GM12892 (cell line): Measurements from ENCODE around the gene CHMP4B.

Experiments
- DNase-seq: peaks from one replicate; pipeline ENCODE4 v3.0.0; 2011; ENCODE audit not compliant: insufficient read length
- FAIRE-seq: peaks from 2 replicates; lab custom pipeline; 2011; peaks lifted over from hg19 to GRCh38; lab: Jason Lieb, UNC
- POLR2A ChIP-seq: IDR thresholded peaks from 2 replicates; pipeline ENCODE4 v1.6.1; 2011; ENCODE audit warnings: low read depth, low read length, control low read depth
- POLR2AphosphoS5 ChIP-seq: IDR thresholded peaks from 2 replicates; pipeline ENCODE4 v1.6.1; 2011; ENCODE audit warnings: low read depth, low read length, control low read depth
- TAF1 ChIP-seq: IDR thresholded peaks from 2 replicates; pipeline ENCODE4 v1.6.1; 2011; ENCODE audit warnings: low read depth, mild to moderate bottlenecking, control low read depth, low read length, borderline replicate concordance

Gene CHMP4B

DNA sequence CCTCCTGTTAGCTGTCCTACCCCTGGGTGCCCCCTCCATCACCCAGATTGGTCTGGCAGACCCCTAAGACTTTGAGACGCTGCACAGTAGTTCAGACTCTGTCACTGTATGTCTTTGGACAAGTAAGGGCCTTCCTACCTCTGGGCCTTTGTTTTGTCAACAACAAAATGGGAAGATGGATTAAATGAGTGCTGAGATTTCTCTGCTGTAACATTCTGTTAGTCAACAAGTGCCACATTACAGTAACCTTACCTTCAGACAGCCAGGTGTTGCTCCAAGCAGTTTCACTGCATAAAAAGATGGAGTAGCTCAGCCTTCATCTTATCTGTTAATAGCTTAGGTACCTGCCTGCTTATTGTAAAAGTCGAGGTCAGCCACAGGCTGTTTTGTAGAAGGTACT, 16.0 kb downstream of the CHMP4B start:
- TF ChIP-seq POLR2A (no peak), TAF1 (no peak), POLR2AphosphoS5 (no peak)
- DNase-seq = no peak
- no peak for FAIRE-seq

DNA sequence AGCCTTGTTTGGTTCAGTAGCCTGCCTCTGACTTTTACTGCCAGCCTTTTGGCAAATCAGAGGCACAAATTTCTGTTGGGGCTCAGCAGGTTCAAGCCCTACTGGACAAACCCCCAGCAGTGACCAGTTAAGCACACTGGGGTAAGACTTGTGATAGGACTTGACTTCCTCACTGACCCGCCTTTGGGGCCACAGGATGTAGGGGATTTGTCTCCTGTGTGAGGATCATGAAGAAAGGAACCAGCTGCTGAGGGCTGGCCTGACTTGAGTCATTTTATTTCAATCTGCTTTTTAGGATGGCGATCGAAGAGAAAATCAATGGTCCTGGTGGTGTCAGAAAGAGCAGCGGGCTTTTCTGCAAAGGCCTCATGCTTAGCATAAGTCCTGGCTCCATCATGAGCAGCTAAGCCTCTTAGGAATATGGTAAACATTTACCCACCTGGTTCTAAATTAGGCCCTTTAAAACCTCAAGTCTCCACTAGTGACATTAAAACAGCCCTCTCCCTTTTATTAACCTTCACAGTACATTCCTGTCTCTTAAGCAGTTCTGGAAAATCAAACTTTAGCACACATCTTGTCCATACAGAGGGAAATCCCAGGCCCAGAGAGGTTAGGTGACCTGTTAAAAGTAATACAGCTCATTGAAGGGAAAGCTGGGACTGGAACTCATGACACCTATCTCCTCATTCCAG, 16.6 kb downstream of the CHMP4B start:
- TF ChIP-seq POLR2A (no peak), POLR2AphosphoS5 (no peak), TAF1 (no peak)
- no peak for DNase-seq
- FAIRE-seq = no peak

DNA sequence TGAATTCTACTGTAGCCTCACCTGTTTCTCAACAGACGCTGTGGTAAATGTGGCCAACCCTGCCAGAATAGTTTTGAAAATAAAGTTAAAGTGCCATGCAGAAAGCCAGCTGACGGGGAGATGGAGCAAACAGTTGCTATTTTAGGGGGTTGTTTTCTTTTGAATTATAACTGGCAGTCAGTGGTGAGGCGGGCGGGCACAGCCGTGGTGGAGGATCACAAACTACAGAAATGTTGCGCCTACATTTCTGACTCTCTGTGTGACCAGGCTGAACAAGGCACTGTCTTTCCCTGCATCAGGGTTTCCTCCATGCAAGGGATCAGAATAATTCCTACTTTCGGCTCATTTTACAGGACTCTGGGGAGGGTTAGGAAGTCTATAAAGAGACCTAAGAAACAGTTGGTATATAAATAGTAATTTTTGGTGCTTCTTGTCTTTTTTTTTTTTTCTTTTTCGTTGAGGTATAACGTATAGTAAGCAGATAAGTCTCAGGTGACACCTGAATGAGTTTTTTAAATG, 17.2 kb downstream of the CHMP4B start:
- DNase-seq (no peak), FAIRE-seq (no peak)
- no peak for TF ChIP-seq POLR2A
- TF ChIP-seq TAF1 = no peak
- no peak for TF ChIP-seq POLR2AphosphoS5

DNA sequence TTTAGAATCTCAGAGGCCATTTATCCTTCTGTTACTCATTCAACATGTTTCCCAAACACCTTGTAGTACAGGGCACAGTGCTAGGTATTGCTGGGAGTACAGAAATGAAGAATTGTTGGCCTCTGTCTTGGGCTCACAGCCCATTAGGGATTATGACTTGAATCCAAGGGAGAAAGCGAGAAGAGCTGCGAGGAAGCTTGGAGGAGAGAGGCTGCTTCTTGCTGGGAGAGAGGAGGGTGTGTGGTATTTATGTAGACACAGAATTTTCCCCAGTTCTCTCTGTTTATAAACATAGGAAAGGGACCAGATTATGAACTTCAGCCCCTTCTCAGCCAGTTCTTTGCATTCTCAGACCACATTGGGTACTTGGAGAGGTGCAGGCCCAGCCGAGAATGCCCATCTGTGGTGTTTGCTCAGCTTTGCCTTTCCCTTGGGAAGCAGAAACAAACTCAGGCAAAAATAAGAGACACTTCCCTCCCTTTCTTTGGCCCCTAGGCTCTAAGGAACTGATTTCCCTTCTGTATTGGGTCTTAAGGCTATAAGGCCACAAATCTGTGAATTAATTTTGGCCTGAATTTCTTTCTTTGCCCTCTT, 17.9 kb downstream of the CHMP4B start:
- FAIRE-seq (no peak), DNase-seq (no peak)
- TF ChIP-seq TAF1 (no peak), POLR2AphosphoS5 (no peak), POLR2A (no peak)

DNA sequence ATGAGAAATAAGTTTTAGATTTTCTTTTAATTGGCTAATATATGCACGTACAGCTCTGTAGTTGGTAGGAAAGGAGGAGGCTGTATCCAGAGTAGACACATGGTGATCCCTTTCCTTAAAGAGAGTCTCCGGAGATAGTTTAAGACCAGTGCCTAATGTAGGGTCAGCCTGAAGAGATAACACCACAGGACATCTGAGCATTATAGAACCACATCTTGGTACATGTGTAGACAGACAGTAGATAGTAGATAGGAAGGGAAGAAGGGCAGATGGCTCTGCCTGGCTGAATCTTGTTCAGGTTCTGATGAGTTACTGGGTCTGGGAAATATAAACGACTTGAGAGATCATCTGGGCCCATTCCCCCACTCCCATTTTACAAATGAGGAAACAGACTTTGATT, 18.5 kb downstream of the CHMP4B start:
- no peak for FAIRE-seq
- no peak for TF ChIP-seq TAF1
- TF ChIP-seq POLR2A = no peak
- no peak for TF ChIP-seq POLR2AphosphoS5
- DNase-seq = no peak

DNA sequence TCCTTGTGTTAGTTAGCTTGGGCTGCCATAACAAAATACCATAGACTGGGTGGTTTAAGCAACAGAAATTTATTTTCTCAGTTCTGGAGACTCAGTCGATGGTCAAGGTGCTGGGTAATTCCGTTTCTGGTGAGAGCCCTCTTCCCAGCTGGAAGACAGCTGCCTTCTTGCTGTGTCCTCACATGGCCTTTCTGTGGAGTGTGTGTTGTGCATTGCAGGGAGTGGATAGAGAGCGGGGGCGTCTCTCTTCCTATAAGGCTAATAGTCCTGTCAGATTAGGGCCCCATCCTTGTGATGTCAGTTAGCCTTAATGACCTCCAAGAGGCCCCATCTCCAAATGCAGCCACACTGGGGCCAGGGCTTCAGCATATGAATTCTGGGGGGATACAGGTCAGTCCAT, 19.2 kb downstream of the CHMP4B start:
- TF ChIP-seq POLR2AphosphoS5 (no peak), POLR2A (no peak), TAF1 (no peak)
- FAIRE-seq (no peak), DNase-seq (no peak)

DNA sequence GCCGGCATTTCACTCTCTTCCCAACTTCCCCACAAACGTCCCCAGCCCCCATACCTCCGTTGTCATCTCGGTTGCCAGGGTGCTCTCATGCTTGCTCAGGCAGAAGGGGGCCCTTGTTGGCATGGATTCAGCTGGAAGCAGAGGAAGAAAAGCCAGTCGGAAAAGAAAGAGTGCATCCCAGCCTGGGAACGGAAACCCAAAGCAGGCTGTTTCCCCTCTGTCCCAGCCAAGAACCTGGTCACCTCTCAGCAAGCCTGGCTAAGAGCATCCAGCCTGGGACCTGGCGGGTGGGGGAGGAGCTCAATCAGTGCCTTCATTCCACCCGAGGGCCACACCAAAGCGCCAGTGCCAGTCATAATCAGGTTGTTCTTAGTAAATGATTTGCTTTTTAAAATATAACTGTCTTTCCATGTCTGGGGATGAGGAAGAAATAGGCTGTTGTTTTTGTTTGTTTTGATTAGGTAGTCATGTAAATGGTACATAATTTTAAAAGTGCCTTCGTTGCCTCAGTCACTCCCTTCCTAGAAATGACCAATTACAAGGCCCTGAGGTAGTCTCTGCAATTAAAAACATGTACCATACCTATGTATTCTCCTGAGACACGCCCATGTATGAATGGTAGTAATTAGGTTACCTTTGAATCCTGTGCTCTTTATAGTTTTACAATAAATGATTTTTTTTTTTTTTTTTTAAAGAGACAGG, 21.1 kb downstream of the CHMP4B start:
- DNase-seq (no peak), FAIRE-seq (no peak)
- TF ChIP-seq POLR2AphosphoS5 = no peak
- TF ChIP-seq POLR2A = no peak
- TF ChIP-seq TAF1 = no peak

DNA sequence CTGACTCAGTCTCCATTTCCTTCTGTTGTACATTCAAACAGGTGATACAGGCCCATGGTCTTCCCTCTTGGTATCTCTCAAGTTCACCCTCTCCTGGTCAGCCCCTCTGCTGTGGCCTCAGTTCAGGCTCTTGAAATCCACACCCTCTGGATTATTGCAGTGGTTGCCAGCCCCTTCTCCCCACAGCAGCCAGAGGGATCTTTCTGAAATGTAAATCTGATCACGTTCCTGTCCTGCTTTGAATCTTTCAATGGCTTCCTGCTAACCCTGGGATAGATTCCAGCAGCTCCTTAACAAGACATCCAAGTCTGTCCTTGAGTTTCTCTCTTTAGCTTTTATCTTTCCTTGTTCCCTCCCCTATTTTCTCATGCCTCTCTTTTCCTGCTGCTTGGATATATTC, 22.2 kb downstream of the CHMP4B start:
- no peak for TF ChIP-seq POLR2AphosphoS5
- no peak for TF ChIP-seq POLR2A
- no peak for TF ChIP-seq TAF1
- DNase-seq (no peak), FAIRE-seq (no peak)

DNA sequence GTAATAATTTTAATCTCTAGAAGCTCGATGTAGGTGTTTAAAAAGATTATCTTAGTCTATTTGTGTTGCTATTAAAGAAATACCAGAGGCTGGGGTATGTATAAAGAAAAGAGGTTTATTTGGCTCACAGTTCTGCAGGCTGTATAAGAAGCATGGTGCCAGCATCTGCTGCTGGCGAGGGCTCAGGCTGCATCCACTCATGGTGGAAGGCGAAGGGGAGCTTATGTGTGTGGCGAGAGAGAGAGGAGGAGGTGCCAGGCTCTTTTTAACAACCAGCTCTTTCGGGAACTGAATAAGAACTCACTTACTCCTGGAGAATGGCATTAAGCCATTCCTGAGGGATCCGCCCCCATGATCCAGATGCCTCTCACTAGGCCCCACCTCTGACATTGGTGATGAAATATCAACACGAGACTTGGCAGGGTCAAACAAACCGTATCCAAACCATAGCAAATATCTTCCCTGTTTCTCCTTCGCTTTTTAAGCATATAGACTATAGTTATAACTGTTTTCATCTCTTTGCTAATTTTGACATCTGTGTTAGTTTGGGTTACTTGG, 24.5 kb downstream of the CHMP4B start:
- no peak for TF ChIP-seq TAF1
- TF ChIP-seq POLR2A = no peak
- TF ChIP-seq POLR2AphosphoS5 = no peak
- FAIRE-seq (no peak), DNase-seq (no peak)

DNA sequence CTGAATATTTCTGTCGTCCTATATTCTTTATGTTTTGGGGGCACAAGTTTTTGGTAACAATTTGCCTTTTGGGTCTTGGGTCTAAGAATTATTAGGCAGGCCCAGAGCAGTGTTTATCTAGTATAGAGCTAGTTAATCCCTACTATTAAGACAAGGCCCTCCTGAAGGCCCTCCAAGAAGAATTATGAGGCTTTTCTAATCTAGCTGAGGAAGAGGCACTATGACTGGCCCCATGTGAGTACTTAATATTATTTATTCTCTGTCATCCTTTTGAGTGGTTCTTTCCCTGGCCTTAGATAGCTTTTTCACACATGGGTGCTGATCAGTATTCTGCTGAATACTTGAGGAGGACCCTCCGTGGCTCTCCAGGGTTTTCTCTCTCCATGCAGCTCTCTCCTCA, 25.1 kb downstream of the CHMP4B start:
- TF ChIP-seq POLR2AphosphoS5 (no peak), POLR2A (no peak), TAF1 (no peak)
- DNase-seq (no peak), FAIRE-seq (no peak)

DNA sequence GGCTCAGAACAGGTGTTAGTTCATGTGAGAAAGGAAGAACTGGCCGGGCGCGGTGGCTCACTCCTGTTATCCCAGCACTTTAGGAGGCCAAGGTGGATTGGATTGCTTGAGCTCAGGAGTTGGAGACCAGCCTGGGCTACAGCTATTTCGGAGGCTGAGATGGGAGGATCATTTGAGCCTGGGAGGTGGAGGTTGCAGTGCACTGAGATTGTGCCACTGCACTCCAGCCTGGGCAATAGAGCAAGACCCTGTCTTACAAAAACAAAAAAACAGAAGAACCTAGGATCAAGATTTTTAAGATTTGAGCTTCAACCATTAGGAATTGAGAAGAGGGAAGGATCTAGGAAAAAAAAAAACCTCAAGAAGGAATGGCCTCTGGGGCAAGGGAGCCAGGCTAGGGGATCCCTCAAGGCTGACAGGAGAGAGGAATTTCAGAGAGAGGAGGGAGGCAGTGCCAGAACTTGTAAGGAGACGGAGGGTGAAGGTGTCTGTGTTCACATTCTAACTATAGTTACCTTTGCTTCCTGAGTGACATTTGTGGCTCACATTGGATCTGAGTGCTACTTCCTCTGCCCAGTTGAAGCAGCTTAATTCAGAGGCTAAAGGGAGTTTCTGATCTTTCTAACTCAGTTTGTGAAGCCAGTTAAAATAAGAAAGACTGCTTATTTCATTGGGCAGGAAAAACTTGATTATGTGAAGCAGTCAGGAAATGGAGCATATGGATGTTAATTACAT, 26.1 kb downstream of the CHMP4B start:
- DNase-seq (no peak), FAIRE-seq (no peak)
- no peak for TF ChIP-seq POLR2A
- TF ChIP-seq POLR2AphosphoS5 = no peak
- no peak for TF ChIP-seq TAF1
